Testis (tissue), 2 donors: ENCODE measurements around the gene EFHD1.

Experiments
- CTCF ChIP-seq, 3 experiments: fragments of 450-650 bp in 2 of 3; fragments of 200-600 bp in 1 of 3; sonication (generic) in 1 of 3; IDR thresholded peaks; one replicate each; pipeline ENCODE4 v1.5.1; 2016 to 2019; ENCODE audit warnings: antibody characterized with exemption in 3 of 3, mild to moderate bottlenecking in 2 of 3, moderate library complexity in 1 of 3
- POLR2A ChIP-seq: fragments of 450-650 bp; IDR thresholded peaks from one replicate; pipeline ENCODE4 v1.6.1; 2017; ENCODE audit warnings: antibody characterized with exemption, mild to moderate bottlenecking, moderate library complexity

GRCh38 chr2:232636788-232637420 is 3.5 kb downstream of the EFHD1 start:
- TF ChIP-seq CTCF (IDR thresholded peaks at IDR 0.05) (no peak), POLR2A (no peak)
